H9 (cell line): Measurements from ENCODE around the gene MOV10L1. TPM values are rescaled to one million over a fixed set of nuclear protein-coding genes. Genes with fewer than 3 reads are reported as not detected.
"Not testable (repeated sequence)": the region's sequence is repeated elsewhere in the genome, so short reads cannot be mapped to it uniquely, and the experiment has no call there.

Experiments
- DNase-seq: peaks from one replicate; pipeline ENCODE4 v3.0.0-alpha.2; 2017
- H2AFZ ChIP-seq: one replicate; pipeline ENCODE4 v1.6.1; 2013; ENCODE audit warnings: mild to moderate bottlenecking, low read length, control low read depth, moderate library complexity
- H2AK5ac ChIP-seq: 2 replicates; pipeline ENCODE4 v1.6.1; 2013; ENCODE audit warnings: low read length, control low read depth, mixed read lengths; ENCODE audit not compliant: insufficient read length
- H2BK120ac ChIP-seq: one replicate; pipeline ENCODE4 v1.6.1; 2013; ENCODE audit warnings: low read depth, mild to moderate bottlenecking, low read length, control low read depth, inconsistent platforms; ENCODE audit not compliant: poor library complexity, severe bottlenecking
- H2BK12ac ChIP-seq: 2 replicates; pipeline ENCODE4 v1.6.1; 2013; ENCODE audit warnings: low read length, control low read depth, mixed read lengths, low read depth; ENCODE audit not compliant: insufficient read length
- H2BK15ac ChIP-seq: 2 replicates; pipeline ENCODE4 v1.6.1; 2013; ENCODE audit warnings: low read depth, low read length, control low read depth
- H2BK20ac ChIP-seq: one replicate; pipeline ENCODE4 v1.6.1; 2013; ENCODE audit warnings: low read depth, mild to moderate bottlenecking, low read length, control low read depth, inconsistent platforms; ENCODE audit not compliant: poor library complexity, severe bottlenecking
- H2BK5ac ChIP-seq: 2 replicates; pipeline ENCODE4 v1.6.1; 2013; ENCODE audit warnings: low read length, control low read depth, mixed read lengths; ENCODE audit not compliant: insufficient read length
- H3K14ac ChIP-seq: 2 replicates; pipeline ENCODE4 v1.6.1; 2013; ENCODE audit warnings: low read length, control low read depth; ENCODE audit not compliant: insufficient read depth
- H3K18ac ChIP-seq: 2 replicates; pipeline ENCODE4 v1.6.1; 2013; ENCODE audit warnings: low read depth, mild to moderate bottlenecking, mixed read lengths, low read length, control low read depth; ENCODE audit not compliant: insufficient read length
- H3K23ac ChIP-seq: 2 replicates; pipeline ENCODE4 v1.6.1; 2013; ENCODE audit warnings: low read length, control low read depth, mixed read lengths, low read depth; ENCODE audit not compliant: insufficient read length
- H3K23me2 ChIP-seq: 2 replicates; pipeline ENCODE4 v1.6.1; 2013; ENCODE audit warnings: low read depth, mild to moderate bottlenecking, mixed read lengths, low read length, control low read depth; ENCODE audit not compliant: insufficient read length, poor library complexity, severe bottlenecking
- H3K27ac ChIP-seq: 2 replicates; pipeline ENCODE4 v1.5.1; 2013; ENCODE audit warnings: low read length, control low read depth, mixed read lengths, low read depth; ENCODE audit not compliant: insufficient read length
- H3K27me3 ChIP-seq: 2 replicates; pipeline ENCODE4 v1.6.1; 2013; ENCODE audit warnings: low read length, control low read depth, inconsistent platforms; ENCODE audit not compliant: insufficient read depth
- H3K4ac ChIP-seq: 2 replicates; pipeline ENCODE4 v1.6.1; 2013; ENCODE audit warnings: low read depth, mild to moderate bottlenecking, control low read depth, inconsistent platforms, low read length, moderate library complexity
- H3K4me1 ChIP-seq: 2 replicates; pipeline ENCODE4 v1.6.1; 2013; ENCODE audit warnings: low read length, control low read depth, inconsistent platforms; ENCODE audit not compliant: insufficient read depth
- H3K4me2 ChIP-seq: 2 replicates; pipeline ENCODE4 v1.6.1; 2013; ENCODE audit warnings: low read length, control low read depth, mixed read lengths; ENCODE audit not compliant: insufficient read length, insufficient read depth
- H3K56ac ChIP-seq: 2 replicates; pipeline ENCODE4 v1.6.1; 2013; ENCODE audit warnings: low read depth, mild to moderate bottlenecking, mixed read lengths, low read length, control low read depth; ENCODE audit not compliant: insufficient read length
- H3K79me1 ChIP-seq: 2 replicates; pipeline ENCODE4 v1.6.1; 2013; ENCODE audit warnings: low read depth, mild to moderate bottlenecking, moderate library complexity, low read length, control low read depth, inconsistent platforms; ENCODE audit not compliant: insufficient read depth, poor library complexity, severe bottlenecking
- H3K79me2 ChIP-seq: 2 replicates; pipeline ENCODE4 v1.6.1; 2013; ENCODE audit warnings: low read length, control low read depth, inconsistent platforms; ENCODE audit not compliant: insufficient read depth
- H3K9ac ChIP-seq: 2 replicates; pipeline ENCODE4 v1.6.1; 2013; ENCODE audit warnings: low read length, control low read depth, mixed read lengths; ENCODE audit not compliant: insufficient read length; ENCODE audit errors: extremely low read depth
- H3K9me3 ChIP-seq: one replicate; pipeline ENCODE4 v1.6.1; 2013; ENCODE audit warnings: low read depth, low read length, inconsistent platforms; ENCODE audit not compliant: control insufficient read depth
- H3T11ph ChIP-seq: one replicate; pipeline ENCODE4 v1.6.1; 2013; ENCODE audit warnings: mild to moderate bottlenecking, low read length, control low read depth, inconsistent platforms
- H4K20me1 ChIP-seq: one replicate; pipeline ENCODE4 v1.6.1; 2013; ENCODE audit not compliant: control insufficient read depth, insufficient read length, insufficient read depth
- H4K5ac ChIP-seq: 2 replicates; pipeline ENCODE4 v1.6.1; 2013; ENCODE audit warnings: low read depth, mild to moderate bottlenecking, mixed read lengths, low read length, control low read depth; ENCODE audit not compliant: insufficient read length
- H4K8ac ChIP-seq: replicated peaks from 2 replicates; pipeline ENCODE4 v1.6.1; 2013; ENCODE audit warnings: low read length, control low read depth, mixed read lengths, low read depth; ENCODE audit not compliant: insufficient read length
- H4K91ac ChIP-seq: 2 replicates; pipeline ENCODE4 v1.6.1; 2013; ENCODE audit warnings: low read depth, mild to moderate bottlenecking, moderate library complexity, mixed read lengths, low read length, control low read depth; ENCODE audit not compliant: insufficient read length
- H3K27ac Mint-ChIP-seq, 3 experiments: 2 replicates in 2 of 3; 3 replicates in 1 of 3; pipeline ENCODE4 v1.8.0; 2020 to 2021; ENCODE audit warnings: mixed read lengths in 3 of 3, mild to moderate bottlenecking in 1 of 3, moderate library complexity in 1 of 3
- H3K27me3 Mint-ChIP-seq: 2 replicates; pipeline ENCODE4 v1.8.0; 2021; ENCODE audit warnings: low read depth, mild to moderate bottlenecking, moderate library complexity, mixed read lengths
- H3K36me3 Mint-ChIP-seq, 3 experiments: 2 replicates in 2 of 3; 3 replicates in 1 of 3; pipeline ENCODE4 v1.8.0; 2020 to 2021; ENCODE audit warnings: low read depth in 3 of 3, mixed read lengths in 3 of 3; ENCODE audit not compliant: insufficient read depth in 1 of 3
- H3K4me1 Mint-ChIP-seq, 2 experiments: 2 replicates each; pipeline ENCODE4 v1.8.0; 2020; ENCODE audit warnings: mixed read lengths in 2 of 2
- H3K4me3 Mint-ChIP-seq, 2 experiments: 2 replicates in 1 of 2; 3 replicates in 1 of 2; pipeline ENCODE4 v1.8.0; 2020 to 2021; ENCODE audit warnings: mild to moderate bottlenecking in 2 of 2, mixed read lengths in 2 of 2, moderate library complexity in 1 of 2
- H3K9me3 Mint-ChIP-seq, 2 experiments: 2 replicates in 1 of 2; 3 replicates in 1 of 2; pipeline ENCODE4 v1.8.0; 2020; ENCODE audit warnings: mild to moderate bottlenecking in 2 of 2, mixed read lengths in 2 of 2, moderate library complexity in 1 of 2
- WGBS: extraction: QIAGEN DNeasy Blood & Tissue Kit; methylation state at CpG from one replicate; pipeline ENCODE4 v1.1.7; 2013; ENCODE audit warnings: missing lambda C conversion rate, low lambda C conversion rate, mixed read lengths; ENCODE audit not compliant: insufficient read length; ENCODE audit errors: extremely low coverage; 5-methylcytosine and 5-hydroxymethylcytosine counted together
- total RNA-seq: library from RNA; stranded (reverse); gene quantifications from 2 replicates; pipeline ENCODE4 v1.2.1, GENCODE V29; 2021
- TF ChIP-seq, protein P1 (sequence below): fragments of 200-600 bp; sonication (generic); conservative IDR thresholded peaks from 3 replicates; pipeline ENCODE4 v1.8.0; 2021; ENCODE audit warnings: antibody characterized with exemption, mild to moderate bottlenecking

The MOV10L1 gene
- total RNA-seq, 1 experiment from 2014 or later: not detected

DNA sequence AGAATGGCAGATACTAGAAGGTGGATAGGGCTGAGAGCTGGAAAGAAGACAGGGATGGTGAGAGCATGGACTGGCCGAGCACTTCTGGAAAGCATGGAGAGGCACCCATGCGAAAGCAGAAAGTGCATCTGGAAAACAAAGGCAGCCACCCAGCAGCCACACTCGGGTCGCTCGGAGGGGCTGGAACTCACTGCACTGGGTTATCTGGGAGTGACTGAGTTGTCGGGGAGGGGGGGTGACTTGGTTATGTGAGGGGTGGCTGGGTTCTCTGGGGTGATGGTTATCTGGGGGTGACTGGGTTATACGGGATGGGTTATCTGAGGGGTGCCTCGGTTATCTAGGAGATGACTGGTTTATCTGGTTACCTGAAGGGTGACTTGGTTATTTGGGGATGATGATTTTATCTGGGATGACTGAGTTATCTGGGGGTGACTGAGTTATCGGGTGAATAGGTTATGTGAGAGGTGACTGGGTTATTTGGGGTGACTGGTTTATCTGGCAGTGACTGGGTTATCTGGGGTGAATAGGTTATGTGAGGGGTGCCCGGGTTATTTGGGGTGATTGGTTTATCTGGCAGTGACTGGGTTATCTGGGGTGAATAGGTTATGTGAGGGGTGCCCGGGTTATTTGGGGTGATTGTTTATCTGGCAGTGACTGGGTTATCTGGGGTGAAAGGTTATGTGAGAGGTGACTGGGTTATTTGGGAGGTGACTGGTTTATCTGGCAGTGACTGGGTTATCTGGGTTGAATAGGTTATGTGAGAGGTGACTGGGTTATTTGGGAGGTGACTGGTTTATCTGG is 78.1 kb downstream of the MOV10L1 start:
- Histone ChIP-seq H4K8ac (no peak overlapping the region), H2BK20ac (no peak overlapping the region), H3K27ac (no peak overlapping the region), H3K79me1 (no peaks in the 10 kb centered on the region), H3K4me1 (no peaks in the 10 kb centered on the region), H4K5ac (no peak overlapping the region), H3K9ac (no peak overlapping the region), H3K23me2 (peaks cover 5% of the 10 kb centered on the region), H3K56ac (no peak overlapping the region), H3T11ph (no peak overlapping the region), H2BK5ac (no peak overlapping the region), H4K20me1 (no peaks in the 10 kb centered on the region), H2BK120ac (no peak overlapping the region), H2AFZ (no peak overlapping the region), H2BK12ac (no peak overlapping the region), H3K4ac (no peak overlapping the region), H4K91ac (no peak overlapping the region), H3K18ac (no peak overlapping the region), H2AK5ac (no peak overlapping the region), H3K79me2 (no peaks in the 10 kb centered on the region), H2BK15ac (no peak overlapping the region), H3K4me2 (no peak overlapping the region), H3K27me3 (peaks cover 3% of the 10 kb centered on the region; the same call in 1 of the 2 replicates), H3K23ac (no peak overlapping the region), H3K14ac (no peak overlapping the region), H3K9me3 (no peaks in the 10 kb centered on the region)
- Mint-ChIP-seq H3K27ac (no peak overlapping the region; a peak in 1 of 7 replicates), H3K4me3 (peak overlapping the region; percentile 28 to 34; a peak in 3 of 5 replicates), H3K9me3 (no peaks in the 10 kb centered on the region; a peak in 1 of 5 replicates), H3K27me3 (peaks cover 49% of the 10 kb centered on the region), H3K4me1 (peaks cover 4 to 10% of the 10 kb centered on the region in 2 experiments), H3K36me3 (peaks cover 0 to 2% (median 0%) of the 10 kb centered on the region in 3 experiments; a peak in 2 of 7 replicates)
- no peak for DNase-seq
- TF ChIP-seq, protein P1, sequence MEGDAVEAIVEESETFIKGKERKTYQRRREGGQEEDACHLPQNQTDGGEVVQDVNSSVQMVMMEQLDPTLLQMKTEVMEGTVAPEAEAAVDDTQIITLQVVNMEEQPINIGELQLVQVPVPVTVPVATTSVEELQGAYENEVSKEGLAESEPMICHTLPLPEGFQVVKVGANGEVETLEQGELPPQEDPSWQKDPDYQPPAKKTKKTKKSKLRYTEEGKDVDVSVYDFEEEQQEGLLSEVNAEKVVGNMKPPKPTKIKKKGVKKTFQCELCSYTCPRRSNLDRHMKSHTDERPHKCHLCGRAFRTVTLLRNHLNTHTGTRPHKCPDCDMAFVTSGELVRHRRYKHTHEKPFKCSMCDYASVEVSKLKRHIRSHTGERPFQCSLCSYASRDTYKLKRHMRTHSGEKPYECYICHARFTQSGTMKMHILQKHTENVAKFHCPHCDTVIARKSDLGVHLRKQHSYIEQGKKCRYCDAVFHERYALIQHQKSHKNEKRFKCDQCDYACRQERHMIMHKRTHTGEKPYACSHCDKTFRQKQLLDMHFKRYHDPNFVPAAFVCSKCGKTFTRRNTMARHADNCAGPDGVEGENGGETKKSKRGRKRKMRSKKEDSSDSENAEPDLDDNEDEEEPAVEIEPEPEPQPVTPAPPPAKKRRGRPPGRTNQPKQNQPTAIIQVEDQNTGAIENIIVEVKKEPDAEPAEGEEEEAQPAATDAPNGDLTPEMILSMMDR: no peak
- no CpG with 5 or more reads among the region's 11 CpGs for WGBS

DNA sequence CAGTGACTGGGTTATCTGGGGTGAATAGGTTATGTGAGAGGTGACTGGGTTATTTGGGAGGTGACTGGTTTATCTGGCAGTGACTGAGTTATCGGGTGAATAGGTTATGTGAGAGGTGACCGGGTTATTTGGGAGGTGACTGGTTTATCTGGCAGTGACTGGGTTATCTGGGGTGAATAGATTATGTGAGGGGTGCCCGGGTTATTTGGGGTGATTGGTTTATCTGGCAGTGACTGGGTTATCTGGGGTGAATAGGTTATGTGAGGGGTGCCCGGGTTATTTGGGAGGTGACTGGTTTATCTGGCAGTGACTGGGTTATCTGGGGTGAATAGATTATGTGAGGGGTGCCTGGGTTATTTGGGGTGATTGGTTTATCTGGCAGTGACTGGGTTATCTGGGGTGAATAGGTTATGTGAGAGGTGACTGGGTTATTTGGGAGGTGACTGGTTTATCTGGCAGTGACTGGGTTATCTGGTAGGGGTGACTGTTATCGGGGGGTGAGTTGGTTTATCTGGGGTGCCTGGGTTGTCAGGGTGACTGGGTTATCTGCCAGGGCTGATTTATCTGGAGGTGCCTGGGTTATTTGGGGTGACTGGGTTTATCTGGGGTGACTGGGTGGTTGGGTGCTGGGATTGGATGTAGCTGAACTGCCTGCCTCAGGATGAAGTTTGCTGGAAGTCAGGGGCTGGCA is 78.8 kb downstream of the MOV10L1 start:
- H3K4me1 Mint-ChIP-seq, H2BK12ac ChIP-seq, DNase-seq, H2AFZ ChIP-seq, H3K4me1 ChIP-seq, H3K56ac ChIP-seq, H3T11ph ChIP-seq, H2BK5ac ChIP-seq, H3K79me1 ChIP-seq, H4K5ac ChIP-seq, H3K4ac ChIP-seq, H3K14ac ChIP-seq, H3K27ac ChIP-seq, H3K23me2 ChIP-seq, H3K18ac ChIP-seq, H3K27ac Mint-ChIP-seq, H2BK15ac ChIP-seq, H3K36me3 Mint-ChIP-seq, H3K23ac ChIP-seq, H4K91ac ChIP-seq, H3K27me3 ChIP-seq, H3K9me3 Mint-ChIP-seq, H3K9me3 ChIP-seq, H4K8ac ChIP-seq, H2BK20ac ChIP-seq, H2AK5ac ChIP-seq, H3K9ac ChIP-seq, H3K4me2 ChIP-seq, H2BK120ac ChIP-seq, H3K79me2 ChIP-seq, H4K20me1 ChIP-seq: not testable (repeated sequence)
- Mint-ChIP-seq H3K27me3 (peaks cover 49% of the 10 kb centered on the region), H3K4me3 (peak overlapping the region; percentile 55 to 80)
- WGBS: no CpG with 5 or more reads among the region's 5 CpGs
